SK-N-MC (cell line): Measurements from ENCODE around the gene ZSCAN20.

ENCODE experiments used
- DNase-seq: peaks from one replicate; pipeline ENCODE4 v3.0.0-alpha.2; 2011; ENCODE audit warnings: low read depth, low spot score
- H3K27ac ChIP-seq: fragments of 200-600 bp; sonication (generic); 2 replicates; pipeline ENCODE4 v1.5.1; 2016; ENCODE audit warnings: mixed run types
- H3K36me3 ChIP-seq: fragments of 200-600 bp; sonication (generic); 2 replicates; pipeline ENCODE4 v1.6.1; 2017; ENCODE audit warnings: antibody characterized with exemption, low read length, mixed read lengths; ENCODE audit not compliant: insufficient read depth
- H3K4me3 ChIP-seq: fragments of 200-600 bp; sonication (generic); 2 replicates; pipeline ENCODE4 v1.5.1; 2016
- H3K9ac ChIP-seq: fragments of 200-600 bp; sonication (generic); 2 replicates; pipeline ENCODE4 v1.8.0; 2017; ENCODE audit warnings: mixed run types, mixed read lengths; ENCODE audit not compliant: insufficient read length
- H3K9me3 ChIP-seq: fragments of 200-600 bp; sonication (generic); 2 replicates; pipeline ENCODE4 v1.6.1; 2017; ENCODE audit warnings: low read depth, mild to moderate bottlenecking, antibody characterized with exemption, low read length, moderate library complexity, mixed read lengths
- EZH2 ChIP-seq: fragments of 200-600 bp; sonication (generic); IDR thresholded peaks from one replicate; pipeline ENCODE4 v1.6.1; 2017; ENCODE audit warnings: antibody characterized with exemption
- FOXP2 ChIP-seq: optimal IDR thresholded peaks from 2 replicates; pipeline ENCODE3; 2011; ENCODE audit warnings: mild to moderate bottlenecking, moderate library complexity; ENCODE audit not compliant: insufficient read depth; ENCODE audit errors: extremely low read length, control extremely low read depth
- POLR2AphosphoS5 ChIP-seq: IDR thresholded peaks from 2 replicates; pipeline ENCODE4 v1.6.1; 2012; ENCODE audit warnings: mild to moderate bottlenecking, low read depth, low read length, borderline replicate concordance

ZSCAN20 gene

GRCh38 chr1:33488624-33489023 is 16.2 kb downstream of the ZSCAN20 start:
- peaks cover 14% of the 10 kb centered on the region; the same call in 1 of the 2 replicates for H3K36me3 ChIP-seq

GRCh38 chr1:33494929-33495328 is 22.5 kb downstream of the ZSCAN20 start:
- Histone ChIP-seq H3K9ac (no peak overlapping the region), H3K27ac (no peak overlapping the region), H3K9me3 (peaks cover 16% of the 10 kb centered on the region; the same call in 1 of the 2 replicates), H3K4me3 (no peak overlapping the region), H3K36me3 (peaks cover 18% of the 10 kb centered on the region; the same call in 1 of the 2 replicates)
- DNase-seq: no peak
- TF ChIP-seq FOXP2 (no peak), EZH2 (no peak), POLR2AphosphoS5 (no peak)

More at GRCh38 chr1:33488624-33489023, 16.2 kb downstream of the ZSCAN20 start:
- H3K9ac ChIP-seq: no peak overlapping the region
- H3K9me3 ChIP-seq: peaks cover 4% of the 10 kb centered on the region; the same call in 1 of the 2 replicates
- TF ChIP-seq POLR2AphosphoS5: no peak
- TF ChIP-seq FOXP2: no peak
- H3K27ac ChIP-seq: no peak overlapping the region
- DNase-seq: no peak
- no peak overlapping the region for H3K4me3 ChIP-seq

DNA sequence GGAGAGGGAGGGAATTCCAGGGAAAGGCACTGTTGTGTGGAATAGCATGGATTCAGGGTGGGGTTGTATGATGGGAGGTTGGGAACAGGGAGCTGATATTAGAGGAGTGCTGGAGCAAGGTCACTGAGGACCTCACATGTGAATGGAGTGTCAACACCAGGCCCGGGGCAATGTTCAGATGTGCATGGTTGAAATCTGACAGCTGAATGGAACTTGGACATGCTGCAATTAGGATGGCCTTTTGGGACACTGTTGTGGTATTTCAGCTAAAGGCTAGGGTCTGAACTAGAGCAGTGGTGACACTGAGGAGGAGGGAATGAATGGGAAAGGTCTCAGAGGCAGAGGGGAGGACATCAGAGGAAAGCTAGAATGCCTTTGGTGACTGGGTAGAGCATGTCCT is 25.0 kb downstream of the ZSCAN20 start:
- Histone ChIP-seq H3K4me3 (no peak overlapping the region), H3K9ac (no peak overlapping the region), H3K36me3 (peaks cover 8% of the 10 kb centered on the region; the same call in 1 of the 2 replicates), H3K27ac (no peak overlapping the region), H3K9me3 (peaks cover 16% of the 10 kb centered on the region; the same call in 1 of the 2 replicates)
- no peak for TF ChIP-seq EZH2
- DNase-seq: no peak

DNA sequence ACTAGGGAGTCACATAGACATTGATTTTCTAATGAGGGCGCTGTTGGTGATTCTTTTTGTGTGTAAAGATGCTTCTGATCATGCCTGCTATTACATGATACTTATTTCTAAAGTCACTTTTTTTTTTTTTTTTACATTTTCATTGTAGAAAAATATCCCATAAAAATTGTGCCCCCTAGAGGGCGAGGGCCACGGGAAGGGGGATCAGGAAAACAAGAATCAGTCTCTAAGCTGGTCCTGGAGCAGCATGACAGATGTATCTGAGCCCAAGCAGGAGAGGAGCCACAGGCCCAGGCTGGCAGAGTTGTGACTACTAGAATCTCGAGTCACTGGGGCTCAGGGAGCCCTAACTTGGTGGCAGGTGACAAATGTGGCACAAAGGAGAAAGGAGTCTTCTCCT is 28.1 kb downstream of the ZSCAN20 start:
- Histone ChIP-seq H3K9ac (no peak overlapping the region), H3K27ac (no peak overlapping the region), H3K4me3 (no peak overlapping the region), H3K9me3 (peaks cover 3% of the 10 kb centered on the region; the same call in 1 of the 2 replicates), H3K36me3 (no peaks in the 10 kb centered on the region)
- DNase-seq: no peak
- TF ChIP-seq POLR2AphosphoS5: no peak
- no peak for TF ChIP-seq EZH2
- no peak for TF ChIP-seq FOXP2

GRCh38 chr1:33501309-33501708 is 28.9 kb downstream of the ZSCAN20 start:
- H3K27ac ChIP-seq: no peak overlapping the region
- H3K4me3 ChIP-seq: no peak overlapping the region
- H3K9me3 ChIP-seq: no peaks in the 10 kb centered on the region
- TF ChIP-seq POLR2AphosphoS5 (no peak), EZH2 (no peak), FOXP2 (no peak)
- H3K36me3 ChIP-seq: no peaks in the 10 kb centered on the region
- H3K9ac ChIP-seq: no peak overlapping the region
- no peak for DNase-seq

DNA sequence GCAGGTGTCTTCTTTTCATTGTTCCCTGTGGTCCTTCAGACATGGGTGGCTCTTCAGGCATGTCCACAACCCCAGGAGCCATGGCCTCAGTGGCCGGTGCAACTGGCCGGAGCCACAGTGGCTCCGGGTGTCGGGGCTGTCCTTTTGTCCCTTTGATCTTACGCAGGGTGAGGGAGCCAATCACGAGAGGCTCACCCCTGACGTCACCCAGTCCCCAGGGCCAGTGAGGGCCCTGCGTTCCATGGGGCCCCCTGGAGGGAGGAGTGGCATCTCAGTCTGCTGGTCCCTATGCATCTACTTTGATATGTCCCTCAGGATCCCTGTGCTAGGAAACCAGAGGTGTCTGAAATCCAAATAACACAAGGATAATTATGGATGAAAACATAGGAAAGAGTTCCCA is 29.3 kb downstream of the ZSCAN20 start:
- H3K9ac ChIP-seq: no peak overlapping the region
- TF ChIP-seq POLR2AphosphoS5 (no peak), EZH2 (no peak), FOXP2 (no peak)
- no peak overlapping the region for H3K4me3 ChIP-seq
- H3K36me3 ChIP-seq: no peaks in the 10 kb centered on the region
- no peak overlapping the region for H3K27ac ChIP-seq
- no peaks in the 10 kb centered on the region for H3K9me3 ChIP-seq
- DNase-seq: no peak

GRCh38 chr1:33502726-33503125 is 30.3 kb downstream of the ZSCAN20 start:
- Histone ChIP-seq H3K9ac (no peak overlapping the region), H3K36me3 (no peaks in the 10 kb centered on the region), H3K4me3 (no peak overlapping the region), H3K9me3 (no peaks in the 10 kb centered on the region), H3K27ac (no peak overlapping the region)
- no peak for DNase-seq
- TF ChIP-seq FOXP2 (no peak), POLR2AphosphoS5 (no peak), EZH2 (no peak)

GRCh38 chr1:33503506-33503905 is 31.1 kb downstream of the ZSCAN20 start:
- no peak for DNase-seq
- TF ChIP-seq POLR2AphosphoS5: no peak
- Histone ChIP-seq H3K27ac (no peak overlapping the region), H3K4me3 (no peak overlapping the region), H3K9ac (no peak overlapping the region), H3K36me3 (no peaks in the 10 kb centered on the region), H3K9me3 (no peaks in the 10 kb centered on the region)

DNA sequence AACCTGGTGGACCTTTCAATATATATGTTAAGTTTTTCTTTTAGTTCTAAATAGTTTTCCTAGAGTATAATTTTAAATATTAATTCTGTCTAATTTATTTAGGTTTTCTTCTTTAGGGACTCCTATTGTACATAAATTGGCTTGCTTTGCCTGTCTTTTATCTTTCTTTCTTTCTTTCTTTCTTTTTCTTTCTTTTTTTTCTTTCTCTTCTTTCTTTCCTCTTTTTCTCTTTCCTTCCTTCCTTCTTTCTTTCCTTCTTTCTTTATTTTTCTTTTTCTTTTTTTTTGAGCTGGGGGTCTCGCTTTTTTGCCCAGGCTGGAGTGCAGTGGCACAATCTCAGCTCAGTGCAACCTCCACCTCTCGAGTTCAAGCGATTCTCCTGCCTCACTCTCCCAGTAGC is 35.2 kb downstream of the ZSCAN20 start:
- Histone ChIP-seq H3K4me3 (no peak overlapping the region), H3K36me3 (no peaks in the 10 kb centered on the region), H3K9me3 (no peaks in the 10 kb centered on the region), H3K9ac (no peak overlapping the region), H3K27ac (no peak overlapping the region)
- DNase-seq: no peak
- TF ChIP-seq POLR2AphosphoS5 (no peak), EZH2 (no peak), FOXP2 (no peak)
